ENCODE data around the gene CHIC2.

The CHIC2 gene

DNA sequence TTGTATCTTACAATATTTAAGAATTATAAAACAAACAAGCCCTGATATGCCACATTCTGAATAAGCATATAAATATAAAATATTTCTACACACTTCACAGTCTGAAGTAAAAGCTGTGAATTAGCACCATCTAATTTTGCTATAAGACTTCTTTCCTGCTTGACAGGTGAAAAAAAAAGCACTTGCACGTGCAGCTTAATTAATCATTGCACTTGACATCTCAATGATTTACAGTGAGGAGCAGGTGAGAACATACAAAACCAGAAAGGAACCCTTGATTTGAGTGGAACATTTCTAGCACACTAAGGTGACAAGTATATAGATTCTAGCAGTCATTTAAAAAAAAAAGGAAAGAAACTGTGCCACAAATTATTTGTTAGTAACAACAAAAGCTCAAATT is 47.9 kb downstream of the CHIC2 start:
- Histone ChIP-seq H3K9me3 (ENCODE audit: insufficient read depth, low read length, severe bottlenecking) (no peaks in the 10 kb centered on the region), H4K20me1 (ENCODE audit: insufficient read depth, low read length) (0 out of 2 replicates have a peak, but pooled peaks cover 4% of the 10 kb centered on the region), H3K27me3 (ENCODE audit: insufficient read depth, low read length, poor library complexity) (no peaks in the 10 kb centered on the region), H3K4me3 (ENCODE audit: low read depth in 1 of 2, low read length in 2 of 2) (no peak overlapping the region), H3K36me3 (ENCODE audit: insufficient read depth, low read length) (peaks cover 8% of the 10 kb centered on the region), H3K9ac (ENCODE audit: low read depth, low read length) (no peak overlapping the region), H2AFZ (ENCODE audit: low read depth, low read length) (no peak overlapping the region), H3K27ac (ENCODE audit: low read length) (no peak overlapping the region), H3K4me1 (ENCODE audit: insufficient read depth, low read length) (no peaks in the 10 kb centered on the region), H3K79me2 (ENCODE audit: insufficient read depth, low read length) (peaks cover 20% of the 10 kb centered on the region; the same call in 1 of the 2 replicates), H3K4me2 (ENCODE audit: insufficient read depth, low read length) (no peak overlapping the region)
- DNase-seq (no peak), ATAC-seq (ENCODE audit: insufficient read depth, low read depth) (no peak)
- TF ChIP-seq, protein P1, sequence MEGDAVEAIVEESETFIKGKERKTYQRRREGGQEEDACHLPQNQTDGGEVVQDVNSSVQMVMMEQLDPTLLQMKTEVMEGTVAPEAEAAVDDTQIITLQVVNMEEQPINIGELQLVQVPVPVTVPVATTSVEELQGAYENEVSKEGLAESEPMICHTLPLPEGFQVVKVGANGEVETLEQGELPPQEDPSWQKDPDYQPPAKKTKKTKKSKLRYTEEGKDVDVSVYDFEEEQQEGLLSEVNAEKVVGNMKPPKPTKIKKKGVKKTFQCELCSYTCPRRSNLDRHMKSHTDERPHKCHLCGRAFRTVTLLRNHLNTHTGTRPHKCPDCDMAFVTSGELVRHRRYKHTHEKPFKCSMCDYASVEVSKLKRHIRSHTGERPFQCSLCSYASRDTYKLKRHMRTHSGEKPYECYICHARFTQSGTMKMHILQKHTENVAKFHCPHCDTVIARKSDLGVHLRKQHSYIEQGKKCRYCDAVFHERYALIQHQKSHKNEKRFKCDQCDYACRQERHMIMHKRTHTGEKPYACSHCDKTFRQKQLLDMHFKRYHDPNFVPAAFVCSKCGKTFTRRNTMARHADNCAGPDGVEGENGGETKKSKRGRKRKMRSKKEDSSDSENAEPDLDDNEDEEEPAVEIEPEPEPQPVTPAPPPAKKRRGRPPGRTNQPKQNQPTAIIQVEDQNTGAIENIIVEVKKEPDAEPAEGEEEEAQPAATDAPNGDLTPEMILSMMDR (IDR thresholded peaks at IDR 0.05; ENCODE audit: borderline replicate concordance, extremely low read depth, low read length, poor library complexity, severe bottlenecking), result no peak
- no peak for TF ChIP-seq EZH2 (IDR thresholded peaks at IDR 0.05; ENCODE audit: borderline replicate concordance, low read depth, low read length, severe bottlenecking)

DNA sequence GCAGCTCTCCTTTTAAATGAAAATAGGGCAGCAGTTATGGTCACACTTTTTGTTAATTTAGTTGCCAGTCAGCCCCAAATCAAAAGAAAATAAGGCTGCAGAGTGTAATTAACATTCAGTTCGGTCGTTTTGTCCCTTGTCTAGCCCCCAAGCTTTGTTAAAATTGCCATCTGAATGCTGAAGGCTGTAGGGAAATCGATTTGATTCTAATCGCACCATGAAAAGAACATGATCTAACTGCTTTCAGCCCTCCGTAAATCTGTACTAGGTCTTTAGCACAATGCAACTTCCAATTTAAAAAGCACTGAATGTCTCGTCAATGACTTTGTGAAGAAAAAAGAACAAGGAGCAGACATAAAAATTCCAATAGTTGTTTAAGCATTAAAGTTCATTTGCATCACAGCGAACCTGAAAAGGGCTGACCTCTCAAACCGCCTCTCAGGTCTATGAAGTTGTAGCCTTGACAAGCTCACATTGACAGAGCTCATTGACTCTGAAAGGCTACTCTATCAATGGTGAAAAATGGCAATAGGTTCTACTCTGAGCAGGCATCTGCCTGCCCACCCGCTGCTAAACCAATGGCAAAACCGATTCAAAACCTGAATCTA is 48.9 kb downstream of the CHIC2 start:
- no peak overlapping the region for H3K9ac ChIP-seq (ENCODE audit: low read depth, low read length)

DNA sequence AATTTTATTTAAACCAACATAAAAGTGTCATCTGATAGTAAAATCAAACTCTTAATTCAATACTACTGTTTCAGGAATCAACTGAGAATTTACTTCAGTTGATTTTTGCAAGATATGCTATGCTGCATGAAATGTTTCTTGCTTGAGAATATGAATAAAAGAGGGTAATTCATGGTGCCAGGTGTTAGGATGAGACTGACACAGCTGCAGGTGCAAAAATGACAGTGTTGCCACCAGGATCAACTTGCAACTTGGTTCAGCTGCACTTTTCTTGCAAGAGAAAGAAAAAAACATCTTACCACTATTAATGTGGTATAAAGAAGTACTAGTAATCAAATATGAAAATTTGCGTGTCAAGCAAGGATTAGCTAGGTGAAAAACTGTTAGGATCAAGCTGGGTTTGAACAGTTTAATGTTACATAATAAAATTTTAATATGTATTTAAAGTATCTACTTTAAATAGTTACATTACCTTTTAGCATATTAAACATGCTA is 49.7 kb downstream of the CHIC2 start:
- Histone ChIP-seq H3K79me2 (ENCODE audit: insufficient read depth, low read length) (peaks cover 20% of the 10 kb centered on the region; the same call in 1 of the 2 replicates), H3K4me2 (ENCODE audit: insufficient read depth, low read length) (no peak overlapping the region), H3K27ac (ENCODE audit: low read length) (no peak overlapping the region), H3K4me3 (ENCODE audit: low read depth in 1 of 2, low read length in 2 of 2) (no peak overlapping the region), H2AFZ (ENCODE audit: low read depth, low read length) (no peak overlapping the region), H3K4me1 (ENCODE audit: insufficient read depth, low read length) (no peaks in the 10 kb centered on the region), H3K36me3 (ENCODE audit: insufficient read depth, low read length) (peaks cover 12% of the 10 kb centered on the region), H3K27me3 (ENCODE audit: insufficient read depth, low read length, poor library complexity) (no peaks in the 10 kb centered on the region), H4K20me1 (ENCODE audit: insufficient read depth, low read length) (0 out of 2 replicates have a peak, but pooled peaks cover 4% of the 10 kb centered on the region), H3K9ac (ENCODE audit: low read depth, low read length) (no peak overlapping the region), H3K9me3 (ENCODE audit: insufficient read depth, low read length, severe bottlenecking) (no peaks in the 10 kb centered on the region)
- DNase-seq (no peak), ATAC-seq (ENCODE audit: insufficient read depth, low read depth) (no peak)
- TF ChIP-seq, protein P1 (IDR thresholded peaks at IDR 0.05; ENCODE audit: borderline replicate concordance, extremely low read depth, low read length, poor library complexity, severe bottlenecking), result no peak
- TF ChIP-seq EZH2 (IDR thresholded peaks at IDR 0.05; ENCODE audit: borderline replicate concordance, low read depth, low read length, severe bottlenecking), result no peak

More for the DNA sequence above, 48.9 kb downstream of the CHIC2 start:
- H3K79me2 ChIP-seq (ENCODE audit: insufficient read depth, low read length), result peaks cover 20% of the 10 kb centered on the region; the same call in 1 of the 2 replicates
- TF ChIP-seq, protein P1 (IDR thresholded peaks at IDR 0.05; ENCODE audit: borderline replicate concordance, extremely low read depth, low read length, poor library complexity, severe bottlenecking), result no peak
- TF ChIP-seq EZH2 (IDR thresholded peaks at IDR 0.05; ENCODE audit: borderline replicate concordance, low read depth, low read length, severe bottlenecking), result no peak
- no peaks in the 10 kb centered on the region for H3K9me3 ChIP-seq (ENCODE audit: insufficient read depth, low read length, severe bottlenecking)
- ATAC-seq (ENCODE audit: insufficient read depth, low read depth) (no peak), DNase-seq (no peak)
- H3K4me2 ChIP-seq (ENCODE audit: insufficient read depth, low read length), result no peak overlapping the region
- no peaks in the 10 kb centered on the region for H3K4me1 ChIP-seq (ENCODE audit: insufficient read depth, low read length)
- H3K27ac ChIP-seq (ENCODE audit: low read length), result no peak overlapping the region
- no peak overlapping the region for H2AFZ ChIP-seq (ENCODE audit: low read depth, low read length)
- H3K36me3 ChIP-seq (ENCODE audit: insufficient read depth, low read length), result peaks cover 8% of the 10 kb centered on the region
- H3K4me3 ChIP-seq (ENCODE audit: low read depth in 1 of 2, low read length in 2 of 2), result no peak overlapping the region
- 0 out of 2 replicates have a peak, but pooled peaks cover 4% of the 10 kb centered on the region for H4K20me1 ChIP-seq (ENCODE audit: insufficient read depth, low read length)
- no peaks in the 10 kb centered on the region for H3K27me3 ChIP-seq (ENCODE audit: insufficient read depth, low read length, poor library complexity)
